CD14-positive monocyte (primary cell): ENCODE results near the gene MLX. TPM values are rescaled to one million over a fixed set of nuclear protein-coding genes. Genes with fewer than 3 reads are reported as not detected.

Experiments
- DNase-seq, 3 donors: peaks; one replicate each; pipeline ENCODE4 v3.0.0-alpha.2; 2011 to 2022
- H2AFZ ChIP-seq: 2 replicates; pipeline ENCODE4 v1.6.0; 2012; ENCODE audit warnings: mild to moderate bottlenecking, low read depth, low read length, inconsistent platforms; ENCODE audit not compliant: insufficient read depth, poor library complexity, severe bottlenecking
- H3K27ac ChIP-seq, 2 donors: 1 replicate in 1 of 2; 2 replicates in 1 of 2; pipeline ENCODE4 v1.5.1; 2012 to 2013; ENCODE audit warnings: low read length in 2 of 2, control low read depth in 1 of 2, inconsistent platforms in 1 of 2, low read depth in 1 of 2, mild to moderate bottlenecking in 1 of 2
- H3K27me3 ChIP-seq, 2 donors: one replicate each; pipeline versions ENCODE4 v1.6.0 to v1.6.1; 2011 to 2013; ENCODE audit warnings: low read length in 2 of 2; ENCODE audit not compliant: control insufficient read depth in 2 of 2, insufficient read depth in 2 of 2
- H3K36me3 ChIP-seq, 2 donors: replicated peaks in 1 of 2; 1 replicate in 1 of 2; 2 replicates in 1 of 2; pipeline versions ENCODE4 v1.5.1 to v1.6.1; 2012 to 2013; ENCODE audit warnings: low read length in 2 of 2, control low read depth in 1 of 2, inconsistent platforms in 1 of 2, mild to moderate bottlenecking in 1 of 2; ENCODE audit not compliant: insufficient read depth in 2 of 2, control insufficient read depth in 1 of 2
- H3K4me1 ChIP-seq, 2 donors: 1 replicate in 1 of 2; 2 replicates in 1 of 2; pipeline versions ENCODE4 v1.5.1 to v1.6.1; 2012 to 2013; ENCODE audit warnings: low read length in 2 of 2, control low read depth in 1 of 2, inconsistent platforms in 1 of 2, mild to moderate bottlenecking in 1 of 2, moderate library complexity in 1 of 2; ENCODE audit not compliant: insufficient read depth in 2 of 2, control insufficient read depth in 1 of 2
- H3K4me2 ChIP-seq: replicated peaks from 2 replicates; pipeline ENCODE3; 2012; ENCODE audit warnings: low read length, moderate library complexity, mild to moderate bottlenecking; ENCODE audit not compliant: poor library complexity, severe bottlenecking; ENCODE audit errors: extremely low read depth
- H3K4me3 ChIP-seq, 3 experiments: fragments of 200-600 bp in 1 of 3; sonication (generic) in 1 of 3; replicated peaks in 1 of 3; 1 replicate in 2 of 3; 2 replicates in 1 of 3; pipeline ENCODE4 v1.5.1; 2011 to 2013; ENCODE audit warnings: low read length in 3 of 3, mild to moderate bottlenecking in 3 of 3, control low read depth in 2 of 3, low read depth in 2 of 3, inconsistent platforms in 1 of 3, moderate library complexity in 1 of 3
- H3K79me2 ChIP-seq: 2 replicates; pipeline ENCODE4 v1.6.0; 2012; ENCODE audit warnings: mild to moderate bottlenecking, control low read depth, inconsistent platforms, low read length, moderate library complexity; ENCODE audit not compliant: insufficient read depth
- H3K9ac ChIP-seq: 2 replicates; pipeline ENCODE4 v1.6.0; 2017; ENCODE audit warnings: low read length, mild to moderate bottlenecking; ENCODE audit not compliant: insufficient read depth, poor library complexity, severe bottlenecking
- H3K9me3 ChIP-seq, 2 donors: replicated peaks in 1 of 2; 1 replicate in 1 of 2; 2 replicates in 1 of 2; pipeline versions ENCODE4 v1.5.1 to v1.6.1; 2012 to 2013; ENCODE audit warnings: low read length in 2 of 2, control low read depth in 1 of 2; ENCODE audit not compliant: control insufficient read depth in 1 of 2, insufficient read depth in 1 of 2
- H4K20me1 ChIP-seq: 2 replicates; pipeline ENCODE4 v1.6.0; 2012; ENCODE audit warnings: mild to moderate bottlenecking, low read length, control low read depth, moderate library complexity; ENCODE audit not compliant: insufficient read depth
- H3K27ac Mint-ChIP-seq, 7 donors: one replicate each; pipeline ENCODE4 v1.8.0; 2020; ENCODE audit warnings: mild to moderate bottlenecking in 7 of 7, mixed read lengths in 7 of 7, moderate library complexity in 6 of 7, inconsistent platforms in 2 of 7
- H3K27me3 Mint-ChIP-seq, 3 donors: one replicate each; pipeline ENCODE4 v1.8.0; 2021 to 2022; ENCODE audit warnings: low read depth in 3 of 3, mild to moderate bottlenecking in 3 of 3, mixed read lengths in 3 of 3, moderate library complexity in 3 of 3, inconsistent platforms in 1 of 3
- H3K36me3 Mint-ChIP-seq, 2 donors: one replicate each; pipeline ENCODE4 v1.8.0; 2020; ENCODE audit warnings: mixed read lengths in 2 of 2, inconsistent platforms in 1 of 2, mild to moderate bottlenecking in 1 of 2
- H3K4me1 Mint-ChIP-seq: one replicate; pipeline ENCODE4 v1.8.0; 2020; ENCODE audit warnings: mild to moderate bottlenecking, mixed read lengths
- H3K4me3 Mint-ChIP-seq, 2 donors: one replicate each; pipeline ENCODE4 v1.8.0; 2020; ENCODE audit warnings: mild to moderate bottlenecking in 2 of 2, mixed read lengths in 2 of 2, moderate library complexity in 1 of 2
- H3K9me3 Mint-ChIP-seq, 7 donors: one replicate each; pipeline ENCODE4 v1.8.0; 2020 to 2022; ENCODE audit warnings: mixed read lengths in 7 of 7, mild to moderate bottlenecking in 6 of 7, moderate library complexity in 6 of 7, inconsistent platforms in 2 of 7
- CTCF ChIP-seq: fragments of 200-600 bp; IDR thresholded peaks from one replicate; pipeline ENCODE4 v1.8.0; 2022; ENCODE audit warnings: antibody characterized with exemption, mild to moderate bottlenecking
- WGBS: methylation state at CpG from one replicate; pipeline ENCODE4 v1.1.5; 2013; ENCODE audit warnings: missing lambda C conversion rate; ENCODE audit not compliant: insufficient coverage; 5-methylcytosine and 5-hydroxymethylcytosine counted together
- intact Hi-C, 2 donors: fragments of 100-400 bp; cut with micrococcal nuclease; formaldehyde crosslinking; loops; one replicate each; pipeline versions ENCODE4 v1.15.0 to v1.15.1; 2023
- polyA plus RNA-seq, 3 donors: library from polyadenylated mRNA; depleted of rRNA in 1 of 3; unstranded in 2 of 3; stranded (reverse) in 1 of 3; fragments of 300-500 nt in 2 of 3; fragments of >200 nt in 1 of 3; fragmentation: Illumina TruSeq in 2 of 3; gene quantifications; 1 replicate in 2 of 3; 2 replicates in 1 of 3; pipeline ENCODE4 v1.2.3, GENCODE V29; 2012 to 2021

Gene MLX
- polyA plus RNA-seq, 3 donors: 61.4 to 106 (median 63.5) TPM

- Histone ChIP-seq H3K9me3 (no peaks in the 10 kb centered on the region), H3K79me2 (peaks cover 62% of the 10 kb centered on the region), H3K4me3 (no peak overlapping the region), H3K4me2 (no peak overlapping the region), H3K9ac (no peak overlapping the region), H3K27me3 (no peaks in the 10 kb centered on the region), H3K27ac (peak overlapping the region in 1 of 2 donors; percentile 27), H3K4me1 (peaks cover 20 to 28% of the 10 kb centered on the region in 2 donors), H2AFZ (no peak overlapping the region), H3K36me3 (peaks cover 66 to 71% of the 10 kb centered on the region in 2 donors), H4K20me1 (peaks cover 86% of the 10 kb centered on the region)
- no peak for TF ChIP-seq CTCF
- intact Hi-C loops: no loop called here
- peaks cover 0 to 2% (median 0%) of the 10 kb centered on the region in 3 donors for H3K27me3 Mint-ChIP-seq
- H3K27ac Mint-ChIP-seq: peak overlapping the region in 6 of 7 donors; percentile 5 to 86 (median 59)
- no peak overlapping the region for H3K4me3 Mint-ChIP-seq
- DNase-seq: no peak
- WGBS: 69% methylated on average over 3 of the region's 4 CpGs
- peaks cover 36% of the 10 kb centered on the region for H3K4me1 Mint-ChIP-seq
- H3K9me3 Mint-ChIP-seq: peaks cover 0 to 2% (median 0%) of the 10 kb centered on the region in 7 donors
- H3K36me3 Mint-ChIP-seq: peaks cover 64 to 78% of the 10 kb centered on the region in 2 donors
Observed at GRCh38 chr17:42573095-42573494, 6.2 kb downstream of the MLX start.

GRCh38 chr17:42574463-42574862, 7.6 kb downstream of the MLX start:
- no peaks in the 10 kb centered on the region for H3K9me3 ChIP-seq
- DNase-seq: no peak
- peaks cover 22 to 27% of the 10 kb centered on the region in 2 donors for H3K4me1 ChIP-seq
- no peak overlapping the region for H3K4me3 Mint-ChIP-seq
- H2AFZ ChIP-seq: no peak overlapping the region
- TF ChIP-seq CTCF: no peak
- H3K27ac Mint-ChIP-seq: no peak overlapping the region
- H3K27ac ChIP-seq: no peak overlapping the region
- H3K27me3 ChIP-seq: no peaks in the 10 kb centered on the region
- WGBS: 80% methylated on average over 1 of the region's 3 CpGs
- H3K36me3 Mint-ChIP-seq: peaks cover 55 to 69% of the 10 kb centered on the region in 2 donors
- no peak overlapping the region for H3K4me3 ChIP-seq
- peaks cover 73% of the 10 kb centered on the region for H4K20me1 ChIP-seq
- peaks cover 35% of the 10 kb centered on the region for H3K4me1 Mint-ChIP-seq
- no peak overlapping the region for H3K9ac ChIP-seq
- H3K79me2 ChIP-seq: peaks cover 52% of the 10 kb centered on the region
- peaks cover 0 to 2% (median 0%) of the 10 kb centered on the region in 3 donors for H3K27me3 Mint-ChIP-seq
- H3K9me3 Mint-ChIP-seq: peaks cover 0 to 2% (median 0%) of the 10 kb centered on the region in 7 donors
- intact Hi-C loops: no loop called here
- H3K4me2 ChIP-seq: no peak overlapping the region
- peaks cover 54 to 61% of the 10 kb centered on the region in 2 donors for H3K36me3 ChIP-seq
